OCI-M2 (cell line): ENCODE data around the gene NFKBIB.
A peak's percentile ranks its signal among the peaks of the same experiment; 100 is the strongest.

ENCODE experiments used
- DNase-seq: peaks from one replicate; lab custom pipeline; 2025; ENCODE audit not compliant: unreplicated experiment; lab: John Stamatoyannopoulos, UW

The NFKBIB gene

DNA sequence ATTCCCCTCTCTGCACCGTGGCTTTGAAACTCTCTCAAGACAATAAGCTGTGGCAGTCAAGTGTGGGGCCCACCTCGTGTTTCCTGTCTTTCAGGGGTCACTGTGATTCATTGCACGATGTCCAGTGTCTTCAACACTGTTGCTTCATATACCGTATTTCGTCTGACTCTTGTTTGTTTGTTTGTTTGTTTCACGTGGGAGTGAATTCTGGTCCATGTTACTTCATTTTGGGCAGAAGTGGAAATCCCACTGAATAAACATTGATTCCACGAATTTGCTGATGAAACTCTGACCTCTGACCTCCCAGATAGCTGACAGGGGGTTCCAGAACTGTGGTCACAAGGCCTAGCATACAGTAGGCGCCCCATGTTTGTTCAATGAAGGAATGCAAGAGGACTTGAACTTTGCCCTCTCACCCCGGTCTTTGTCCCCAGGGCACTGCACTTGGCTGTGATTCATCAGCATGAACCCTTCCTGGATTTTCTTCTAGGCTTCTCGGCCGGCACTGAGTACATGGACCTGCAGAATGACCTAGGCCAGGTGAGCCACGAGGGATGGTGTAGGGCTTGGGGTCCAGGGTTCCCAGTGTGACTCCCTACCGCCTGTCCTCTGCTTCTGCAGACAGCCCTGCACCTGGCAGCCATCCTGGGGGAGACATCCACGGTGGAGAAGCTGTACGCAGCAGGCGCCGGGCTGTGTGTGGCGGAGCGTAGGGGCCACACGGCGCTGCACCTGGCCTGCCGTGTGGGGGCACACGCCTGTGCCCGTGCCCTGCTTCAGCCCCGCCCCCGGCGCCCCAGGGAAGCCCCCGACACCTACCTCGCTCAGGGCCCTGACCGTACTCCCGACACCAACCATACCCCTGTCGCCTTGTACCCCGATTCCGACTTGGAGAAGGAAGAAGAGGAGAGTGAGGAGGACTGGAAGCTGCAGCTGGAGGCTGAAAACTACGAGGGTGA, 5.1 kb downstream of the NFKBIB start:
- DNase-seq, result no peak

DNA sequence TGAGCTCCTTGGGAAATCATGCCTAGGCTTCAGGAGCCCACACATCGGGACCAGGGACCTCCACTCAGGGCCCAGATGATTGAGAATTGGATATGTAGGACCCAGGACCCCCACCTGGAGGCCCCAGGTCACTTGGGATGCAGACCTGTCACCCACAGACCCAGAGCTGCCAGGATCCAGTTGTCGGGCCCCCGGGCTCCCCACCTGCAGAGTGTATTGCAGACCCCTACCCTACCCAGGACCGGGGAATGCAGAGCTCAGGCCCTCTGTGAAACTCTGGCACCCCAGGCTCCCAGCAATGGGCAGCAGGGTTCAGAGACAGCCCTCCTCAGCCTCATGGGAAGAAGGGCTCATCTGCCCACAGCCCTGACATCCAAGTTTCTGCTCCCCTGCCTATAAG, 5.9 kb downstream of the NFKBIB start:
- DNase-seq, result no peak

DNA sequence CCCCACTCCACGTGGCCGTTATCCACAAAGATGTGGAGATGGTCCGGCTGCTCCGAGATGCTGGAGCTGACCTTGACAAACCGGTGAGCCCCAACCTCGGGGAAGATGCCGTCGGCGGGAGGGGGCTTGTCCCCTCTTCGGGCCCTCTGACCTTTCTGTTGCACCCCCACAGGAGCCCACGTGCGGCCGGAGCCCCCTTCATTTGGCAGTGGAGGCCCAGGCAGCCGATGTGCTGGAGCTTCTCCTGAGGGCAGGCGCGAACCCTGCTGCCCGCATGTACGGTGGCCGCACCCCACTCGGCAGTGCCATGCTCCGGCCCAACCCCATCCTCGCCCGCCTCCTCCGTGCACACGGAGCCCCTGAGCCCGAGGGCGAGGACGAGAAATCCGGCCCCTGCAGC, 7.5 kb downstream of the NFKBIB start:
- DNase-seq, result no peak

GRCh38 chr19:38907670-38908069, 7.9 kb downstream of the NFKBIB start:
- DNase-seq, result no peak

- DNase-seq, result no peak
Measured at GRCh38 chr19:38908911-38909310, 9.1 kb downstream of the NFKBIB start.

GRCh38 chr19:38910488-38910887, 10.7 kb downstream of the NFKBIB start:
- DNase-seq, result no peak

DNA sequence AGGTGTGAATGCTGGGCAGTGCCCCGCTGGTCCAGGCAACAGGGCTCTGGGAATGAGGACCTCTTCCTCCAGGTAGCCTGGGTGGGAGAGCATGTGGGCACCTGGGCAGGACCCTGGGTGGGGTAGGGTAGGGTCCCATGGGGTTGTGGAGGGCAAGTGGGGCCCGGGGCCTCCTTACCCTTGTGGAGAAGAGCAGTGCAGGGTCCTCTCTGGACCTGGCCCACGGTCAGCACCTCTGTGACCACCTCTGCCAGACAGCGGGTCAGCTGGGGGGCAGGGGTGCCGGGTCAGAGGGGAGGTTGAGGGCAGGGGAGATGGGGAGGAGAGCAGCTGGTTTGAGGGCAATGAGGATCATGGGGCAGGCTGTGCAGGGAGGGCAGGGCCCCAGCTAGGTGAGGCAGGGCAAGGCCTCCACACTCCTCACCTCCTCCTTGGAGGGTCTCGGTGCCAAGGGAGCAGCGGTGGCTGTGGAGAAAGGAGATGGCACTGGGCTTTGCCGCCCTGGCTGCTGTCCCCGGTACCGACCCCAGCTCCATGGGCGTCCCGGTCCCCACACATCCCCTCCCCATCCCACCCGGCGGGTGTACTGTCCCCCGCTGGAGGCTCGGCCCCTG, 11.7 kb downstream of the NFKBIB start:
- DNase-seq, result no peak

GRCh38 chr19:38912600-38913514, 13.1 kb downstream of the NFKBIB start:
- DNase-seq, result no peak

DNA sequence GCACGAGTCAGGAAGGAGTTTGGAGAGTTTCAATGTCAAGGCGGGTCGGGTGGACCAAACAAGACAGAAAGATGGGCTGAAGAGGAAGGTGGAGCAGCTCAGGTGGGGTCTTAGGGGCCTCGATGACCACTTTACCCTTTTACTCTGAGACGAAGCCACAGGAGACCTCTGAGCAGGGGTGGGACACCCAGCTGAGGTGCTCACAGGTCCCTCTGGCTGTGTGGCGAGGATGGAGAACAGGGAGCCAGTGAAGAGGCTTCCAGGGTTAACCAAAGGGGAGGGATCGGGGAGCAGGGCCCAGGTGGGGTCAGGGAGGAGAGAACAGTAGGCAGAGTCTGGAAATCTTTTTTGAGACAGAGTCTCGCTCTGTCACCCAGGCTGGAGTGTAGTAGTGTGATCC, 14.2 kb downstream of the NFKBIB start:
- no peak for DNase-seq

GRCh38 chr19:38915329-38916321, 15.9 kb downstream of the NFKBIB start:
- DNase-seq, result no peak

GRCh38 chr19:38917516-38917915, 17.7 kb downstream of the NFKBIB start:
- no peak for DNase-seq

- DNase-seq, result peak; percentile 33
Measured at GRCh38 chr19:38917921-38918491, 18.2 kb downstream of the NFKBIB start.

DNA sequence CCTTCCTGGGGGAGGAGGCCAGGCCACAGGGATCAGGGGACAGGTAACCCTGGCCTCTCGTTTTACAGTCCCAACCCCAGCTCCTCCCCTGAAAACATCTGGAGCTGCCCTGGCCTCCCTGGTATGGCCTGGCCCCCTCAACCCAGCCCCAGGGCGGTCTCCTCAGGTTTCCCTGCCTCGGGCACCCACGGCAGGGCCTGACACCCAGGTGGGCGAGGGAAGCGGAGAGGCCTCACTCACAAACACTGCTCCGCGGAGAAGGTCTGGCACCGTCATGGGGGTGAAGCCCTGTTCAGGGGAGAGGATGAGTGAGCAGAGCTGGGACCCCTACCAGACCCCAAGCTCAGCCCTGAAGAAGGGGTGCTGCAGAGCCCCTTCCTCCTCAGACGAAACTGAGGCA, 18.8 kb downstream of the NFKBIB start:
- DNase-seq, result no peak

DNA sequence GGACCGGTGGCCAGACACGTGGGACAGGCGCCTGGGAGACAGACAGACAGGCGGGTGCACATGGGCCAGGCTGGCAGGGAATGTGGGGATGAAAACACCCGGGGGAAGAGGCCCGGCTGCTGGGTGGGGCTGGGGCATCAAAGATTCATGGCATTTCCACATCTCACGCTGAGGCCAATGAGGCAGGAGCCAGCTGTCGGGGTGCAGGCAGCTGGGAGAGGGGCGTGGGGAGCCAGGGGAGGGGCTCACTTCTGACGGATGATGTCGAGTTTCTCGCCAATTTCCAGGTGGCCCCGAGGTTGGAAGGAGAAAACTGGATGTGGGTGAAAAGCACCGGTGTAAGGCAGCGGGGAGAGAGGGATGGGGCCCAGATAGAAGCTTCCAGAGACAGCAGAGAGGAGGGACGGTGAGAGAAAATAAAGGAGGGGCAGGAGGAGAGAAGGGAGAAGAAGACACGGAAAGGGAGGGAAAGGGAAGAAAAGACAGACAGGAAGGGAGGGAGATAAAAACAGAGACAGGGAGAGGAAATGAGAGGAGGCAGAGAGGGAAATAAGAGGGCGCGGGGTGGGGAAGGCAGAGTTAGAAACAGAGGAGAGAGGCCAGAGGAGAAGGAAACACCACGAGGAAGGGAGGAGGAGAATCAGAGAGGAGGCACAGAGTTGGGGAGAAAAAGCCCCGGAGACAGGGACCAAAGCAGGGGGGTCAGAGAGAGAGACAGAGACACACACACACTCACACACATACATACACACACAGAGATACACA, 20.2 kb downstream of the NFKBIB start:
- no peak for DNase-seq

GRCh38 chr19:38920602-38921419, 21.0 kb downstream of the NFKBIB start:
- no peak for DNase-seq

- no peak for DNase-seq
Measured at GRCh38 chr19:38921420-38922274, 21.9 kb downstream of the NFKBIB start.

DNA sequence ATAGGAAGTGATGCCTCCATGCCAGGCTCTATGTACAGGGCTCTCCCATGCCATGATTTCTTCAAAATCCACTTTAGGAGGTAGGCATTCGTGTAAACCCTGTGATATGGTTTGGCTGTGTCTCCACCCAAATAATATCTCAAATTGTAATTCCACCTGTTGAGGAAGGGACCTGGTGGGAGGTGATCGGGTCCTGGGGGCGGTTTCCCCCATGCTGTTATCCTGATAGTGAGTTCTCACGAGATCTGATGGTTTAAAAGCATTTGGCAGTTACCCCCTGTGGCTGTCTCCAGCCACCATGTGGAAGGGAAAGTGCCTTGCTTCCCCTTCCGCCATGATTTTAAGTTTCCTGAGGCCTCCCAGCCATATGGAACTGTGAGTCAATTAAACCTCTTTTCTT, 22.7 kb downstream of the NFKBIB start:
- no peak for DNase-seq
